GM12878 (cell line): Measurements from ENCODE around the gene HBQ1. TPM values are rescaled to one million over a fixed set of nuclear protein-coding genes. Genes with fewer than 3 reads are reported as not detected.

ENCODE experiments used
- ATAC-seq: fragments of 200-7000 bp; cut with Tn5 transposase; 3 replicates; pipeline ENCODE4 v1.9.1; 2020; ENCODE audit warnings: mild to moderate bottlenecking, moderate library complexity
- BruUV-seq: library from RNA; stranded (reverse); fragments of 400-500 nt; replicated peaks from 2 replicates; lab custom pipeline; 2021; lab: Mats Ljungman, UMichigan
- CTCF ChIA-PET: fragments of 300-600 bp; sonication (Branson Sonifier 250); formaldehyde crosslinking; extraction: SDS; loops from one replicate; lab custom pipeline; 2021; ENCODE audit warnings: inconsistent platforms; lab: Yijun Ruan, JAX
- POLR2A ChIA-PET: fragments of 350-600 bp; formaldehyde crosslinking; extraction: SDS; loops from one replicate; lab custom pipeline; 2021; ENCODE audit warnings: inconsistent platforms; lab: Charles Lee
- RAD21 ChIA-PET: fragments of 300-600 bp; sonication (Branson Sonifier 250); formaldehyde crosslinking; loops from one replicate; lab custom pipeline; 2023; ENCODE audit warnings: antibody characterized with exemption; ENCODE audit not compliant: unreplicated experiment; lab: Charles Lee
- SMC1A ChIA-PET: fragments of 300-600 bp; sonication (Branson Sonifier 250); formaldehyde crosslinking; loops from one replicate; lab custom pipeline; 2023; ENCODE audit not compliant: unreplicated experiment, uncharacterized antibody; lab: Charles Lee
- DNase-seq: peaks from one replicate; pipeline ENCODE4 v3.0.0-alpha.2; 2011; ENCODE audit warnings: low read depth, low spot score
- FAIRE-seq: peaks from 3 replicates; lab custom pipeline; 2011; peaks lifted over from hg19 to GRCh38; lab: Jason Lieb, UNC
- H2AFZ ChIP-seq: 2 replicates; pipeline ENCODE4 v1.6.0; 2011; ENCODE audit warnings: low read depth, low read length, control low read depth; ENCODE audit not compliant: control insufficient read depth
- H3K27ac ChIP-seq: 2 replicates; pipeline ENCODE4 v1.5.1; 2011; ENCODE audit warnings: control low read depth; ENCODE audit not compliant: control insufficient read depth, insufficient read depth
- H3K27me3 ChIP-seq, 2 experiments: replicated peaks in 1 of 2; 2 replicates each; pipeline versions ENCODE4 v1.6.0 to v1.6.1; 2011; ENCODE audit warnings: low read length in 1 of 2; ENCODE audit not compliant: control insufficient read depth in 2 of 2, insufficient read depth in 2 of 2
- H3K36me3 ChIP-seq, 2 experiments: 2 replicates each; pipeline ENCODE4 v1.5.1; 2011; ENCODE audit warnings: low read length in 1 of 2; ENCODE audit not compliant: control insufficient read depth in 2 of 2, insufficient read depth in 2 of 2
- H3K4me1 ChIP-seq: 2 replicates; pipeline ENCODE4 v1.6.1; 2011; ENCODE audit warnings: mild to moderate bottlenecking, low read length, moderate library complexity, mixed read lengths; ENCODE audit not compliant: control insufficient read depth, insufficient read depth
- H3K4me2 ChIP-seq: 2 replicates; pipeline ENCODE4 v1.6.0; 2011; ENCODE audit warnings: control low read depth; ENCODE audit not compliant: control insufficient read depth, insufficient read depth
- H3K4me3 ChIP-seq: fragments of 200-600 bp; sonication (generic); 2 replicates; pipeline ENCODE4 v1.5.1; 2016
- H3K79me2 ChIP-seq: 2 replicates; pipeline ENCODE4 v1.6.0; 2011; ENCODE audit warnings: low read length; ENCODE audit not compliant: control insufficient read depth, insufficient read depth
- H3K9ac ChIP-seq: 2 replicates; pipeline ENCODE4 v1.8.0; 2011; ENCODE audit warnings: low read length, control low read depth, mixed read lengths; ENCODE audit not compliant: control insufficient read depth, insufficient read depth
- H3K9me3 ChIP-seq: replicated peaks from 3 replicates; pipeline ENCODE4 v1.5.1; 2011; ENCODE audit warnings: mild to moderate bottlenecking, low read length; ENCODE audit not compliant: control insufficient read depth, insufficient read depth
- H4K20me1 ChIP-seq: 2 replicates; pipeline ENCODE4 v1.6.0; 2011; ENCODE audit not compliant: control insufficient read depth, insufficient read depth
- BCL11A ChIP-seq: IDR thresholded peaks from 2 replicates; pipeline ENCODE4 v1.6.1; 2011; ENCODE audit warnings: low read depth, low read length
- BMI1 ChIP-seq: fragments of 450-650 bp; IDR thresholded peaks from 2 replicates; pipeline ENCODE4 v1.6.1; 2016; ENCODE audit warnings: mild to moderate bottlenecking, moderate library complexity, borderline replicate concordance
- CHD2 ChIP-seq: IDR thresholded peaks from 2 replicates; pipeline ENCODE4 v1.6.1; 2011; ENCODE audit warnings: low read depth, low read length, improper control_type of control experiment, borderline replicate concordance
- E4F1 ChIP-seq: fragments of 450-650 bp; IDR thresholded peaks from 2 replicates; pipeline ENCODE4 v1.6.1; 2018; ENCODE audit warnings: borderline replicate concordance, mild to moderate bottlenecking; ENCODE audit not compliant: partially characterized antibody
- EED ChIP-seq: sonication (generic); IDR thresholded peaks from 2 replicates; pipeline ENCODE4 v1.6.1; 2016; ENCODE audit warnings: antibody characterized with exemption, low read depth
- ETV6 ChIP-seq, 2 experiments: fragments of 450-650 bp in 1 of 2; IDR thresholded peaks in 1 of 2; conservative IDR thresholded peaks in 1 of 2; 2 replicates each; pipeline ENCODE4 v1.6.1; 2014; ENCODE audit warnings: antibody characterized with exemption in 1 of 2, borderline replicate concordance in 1 of 2, low read depth in 1 of 2, mild to moderate bottlenecking in 1 of 2, moderate library complexity in 1 of 2
- KAT2A ChIP-seq: conservative IDR thresholded peaks from 2 replicates; pipeline ENCODE4 v1.6.1; 2011; ENCODE audit warnings: low read depth, low read length; ENCODE audit not compliant: control insufficient read depth
- MLLT1 ChIP-seq: fragments of 450-650 bp; IDR thresholded peaks from 2 replicates; pipeline ENCODE4 v1.6.1; 2016; ENCODE audit warnings: mild to moderate bottlenecking
- MTA2 ChIP-seq: fragments of 450-650 bp; IDR thresholded peaks from 2 replicates; pipeline ENCODE4 v1.6.1; 2016; ENCODE audit warnings: low read depth, mild to moderate bottlenecking, moderate library complexity
- NFYB ChIP-seq: IDR thresholded peaks from 2 replicates; pipeline ENCODE4 v1.6.1; 2011; ENCODE audit warnings: low read depth, mild to moderate bottlenecking, low read length, improper control_type of control experiment, moderate library complexity; ENCODE audit not compliant: insufficient read depth
- NKRF ChIP-seq: fragments of 450-650 bp; conservative IDR thresholded peaks from 2 replicates; pipeline ENCODE4 v1.6.1; 2017; ENCODE audit warnings: mild to moderate bottlenecking, moderate library complexity
- NR2C1 ChIP-seq: fragments of 450-650 bp; IDR thresholded peaks from 2 replicates; pipeline ENCODE4 v1.6.1; 2017; ENCODE audit warnings: antibody characterized with exemption, mild to moderate bottlenecking, moderate library complexity
- PKNOX1 ChIP-seq: fragments of 450-650 bp; IDR thresholded peaks from 2 replicates; pipeline ENCODE4 v1.6.1; 2016; ENCODE audit warnings: mild to moderate bottlenecking
- POLR2A ChIP-seq: IDR thresholded peaks from 2 replicates; pipeline ENCODE4 v1.6.1; 2011; ENCODE audit warnings: low read depth, mild to moderate bottlenecking, low read length
- POU2F2 ChIP-seq: IDR thresholded peaks from 3 replicates; pipeline ENCODE4 v1.6.1; 2011; ENCODE audit warnings: low read depth, mild to moderate bottlenecking, low read length, borderline replicate concordance
- SMAD5 ChIP-seq: IDR thresholded peaks from 2 replicates; pipeline ENCODE4 v1.6.1; 2016; ENCODE audit warnings: antibody characterized with exemption, low read depth
- TCF12 ChIP-seq: IDR thresholded peaks from 2 replicates; pipeline ENCODE4 v1.6.1; 2011; ENCODE audit warnings: low read depth, mild to moderate bottlenecking, low read length
- TCF3 ChIP-seq: IDR thresholded peaks from 2 replicates; pipeline ENCODE4 v1.6.1; 2012; ENCODE audit warnings: low read depth, mild to moderate bottlenecking, low read length, borderline replicate concordance; ENCODE audit not compliant: insufficient read depth
- ZNF384 ChIP-seq: IDR thresholded peaks from 2 replicates; pipeline ENCODE4 v1.6.1; 2012; ENCODE audit warnings: low read depth, mild to moderate bottlenecking, low read length, improper control_type of control experiment, borderline replicate concordance
- ZNF622 ChIP-seq: fragments of 450-650 bp; IDR thresholded peaks from 2 replicates; pipeline ENCODE4 v1.6.1; 2017; ENCODE audit warnings: mild to moderate bottlenecking, inconsistent platforms
- WGBS: methylation state at CpG from one replicate; pipeline ENCODE4 v1.1.6; 2016; ENCODE audit warnings: low lambda C conversion rate; ENCODE audit not compliant: insufficient replicate concordance, insufficient coverage; ENCODE audit errors: missing lambda C conversion rate; 5-methylcytosine and 5-hydroxymethylcytosine counted together
- in situ Hi-C: fragments of 300-500 bp; cut with MboI; formaldehyde crosslinking; loops from 9 replicates; pipeline ENCODE4 v1.14.3; 2018; ENCODE audit warnings: mixed read lengths
- intact Hi-C: fragments of 100-400 bp; cut with micrococcal nuclease; formaldehyde crosslinking; loops from one replicate; pipeline ENCODE4 v1.14.2; 2022; ENCODE audit not compliant: unreplicated experiment
- polyA plus RNA-seq, 11 experiments: library from polyadenylated mRNA; depleted of rRNA in 4 of 11; unstranded in 6 of 11; stranded (reverse) in 5 of 11; fragments of >200 nt; fragmentation: Nextera tagmentation in 4 of 11; fragmentation: Illumina TruSeq in 1 of 11; extraction: Ambion mirVana in 4 of 11; extraction: Trizol in 1 of 11; gene quantifications; 1 replicate in 1 of 11; 2 replicates in 10 of 11; pipeline versions ENCODE4 v1.2.1 to v1.2.3, GENCODE V29; 2011 to 2016; ENCODE audit warnings: inconsistent platforms in 2 of 11, missing spikeins in 2 of 11, low read depth in 1 of 11
- total RNA-seq, 4 experiments: library from RNA; depleted of rRNA in 3 of 4; stranded (reverse); fragments of >200 nt in 3 of 4; fragmentation: Illumina TruSeq in 1 of 4; extraction: Trizol in 1 of 4; gene quantifications; 2 replicates each; pipeline versions ENCODE4 v1.2.1 to v1.2.3, GENCODE V29; 2013 to 2021

The HBQ1 gene
- total and polyA plus RNA-seq, 10 of the 15 experiments (the other 5 are each of a cell fraction or from before 2014, with no cell fraction given) = not detected

- TF ChIP-seq CHD2 (no peak), TCF3 (no peak), POU2F2 (no peak), NKRF (no peak), BCL11A (no peak), E4F1 (no peak), ZNF384 (no peak), MTA2 (no peak), ZNF622 (no peak), BMI1 (no peak), KAT2A (no peak), PKNOX1 (no peak), MLLT1 (no peak), ETV6 (conservative IDR thresholded peaks at IDR 0.05 in 1 of 2, IDR thresholded peaks at IDR 0.05 in 1 of 2; ENCODE audit: borderline replicate concordance in 1 of 2, low read depth in 1 of 2) (no peak), TCF12 (no peak), POLR2A (no peak), NR2C1 (no peak), SMAD5 (no peak), NFYB (no peak), EED (no peak)
- ChIA-PET SMC1A (no interaction called here), POLR2A (no interaction called here), RAD21 (no interaction called here), CTCF (no interaction called here)
- Histone ChIP-seq H4K20me1 (no peaks in the 10 kb centered on the region), H2AFZ (no peak overlapping the region), H3K4me3 (no peak overlapping the region), H3K9ac (no peak overlapping the region), H3K9me3 (no peaks in the 10 kb centered on the region), H3K27ac (no peak overlapping the region), H3K27me3 (no peaks in the 10 kb centered on the region), H3K36me3 (no peaks in the 10 kb centered on the region), H3K4me1 (no peaks in the 10 kb centered on the region), H3K4me2 (no peak overlapping the region), H3K79me2 (no peaks in the 10 kb centered on the region)
- BruUV-seq = no TSS peak
- FAIRE-seq = no peak
- intact Hi-C loops (no loop called here), in situ Hi-C loops (no loop called here)
- DNase-seq = no peak
- 45% methylated on average over 2 of the region's 2 CpGs for WGBS
- ATAC-seq = no peak
These were observed 33.6 kb upstream of the HBQ1 start for GRCh38 chr16:146646-147045.
